OCI-LY3 (cell line): ENCODE data around the gene CDHR3.

ENCODE experiments used
- CTCF ChIP-seq: fragments of 200-600, 300-600 bp; sonication (generic); IDR thresholded peaks from 2 replicates; pipeline ENCODE4 v1.5.1; 2014; ENCODE audit warnings: antibody characterized with exemption, low read length, low read depth
- EZH2phosphoT487 ChIP-seq: fragments of 200-600 bp; shearing (Covaris generic); IDR thresholded peaks from 2 replicates; pipeline ENCODE4 v1.6.1; 2018; ENCODE audit warnings: antibody characterized with exemption, mixed run types, low read depth

DNA sequence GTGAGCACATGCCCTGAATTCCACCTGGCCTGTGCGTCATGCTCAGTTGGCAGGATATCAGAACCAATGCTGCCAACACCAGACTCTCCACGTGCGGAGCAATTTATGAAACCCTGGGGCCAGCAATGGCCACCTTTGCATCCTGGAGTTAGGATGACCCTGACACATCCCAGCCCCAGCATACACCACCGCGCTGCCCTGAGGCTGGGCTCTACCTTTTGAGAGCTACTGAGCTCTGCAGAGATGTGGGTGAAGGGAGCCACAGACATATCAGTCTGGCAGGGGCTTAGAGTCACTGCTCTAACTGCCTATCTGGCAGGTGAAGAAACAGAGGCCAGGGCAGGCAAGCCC is 107.1 kb downstream of the CDHR3 start:
- TF ChIP-seq CTCF (no peak), EZH2phosphoT487 (no peak)
